Measurements from ENCODE around the gene PHC3.
A peak's percentile ranks its signal among the peaks of the same experiment; 100 is the strongest.
"Not testable (repeated sequence)": the region's sequence is repeated elsewhere in the genome, so short reads cannot be mapped to it uniquely, and the experiment has no call there.

The PHC3 gene

GRCh38 chr3:170130532-170130931 lies 51.0 kb downstream of the PHC3 start:
- TF ChIP-seq GATA1 (IDR thresholded peaks at IDR 0.05; ENCODE audit: low read depth, low read length) (no peak), POLR2A (IDR thresholded peaks at IDR 0.05; ENCODE audit: low read length) (no peak)
- DNase-seq = peak in 1 of 2 experiments; percentile 47

- TF ChIP-seq GATA1 (IDR thresholded peaks at IDR 0.05; ENCODE audit: low read depth, low read length) = no peak
- no peak for TF ChIP-seq POLR2A (IDR thresholded peaks at IDR 0.05; ENCODE audit: low read length)
- peak; percentile 37 to 68 for DNase-seq
Observed at GRCh38 chr3:170128977-170129431, 52.5 kb downstream of the PHC3 start.

GRCh38 chr3:170128259-170128976 lies 53.1 kb downstream of the PHC3 start:
- TF ChIP-seq POLR2A (IDR thresholded peaks at IDR 0.05; ENCODE audit: low read length) = no peak
- TF ChIP-seq GATA1 (IDR thresholded peaks at IDR 0.05; ENCODE audit: low read depth, low read length) = no peak
- no peak for DNase-seq

- TF ChIP-seq GATA1 (IDR thresholded peaks at IDR 0.05; ENCODE audit: low read depth, low read length) (no peak), POLR2A (IDR thresholded peaks at IDR 0.05; ENCODE audit: low read length) (no peak)
- DNase-seq = peak; percentile 8 to 15
Observed at GRCh38 chr3:170117134-170117533, 64.4 kb downstream of the PHC3 start.

GRCh38 chr3:170114165-170114564 lies 67.4 kb downstream of the PHC3 start:
- not testable (repeated sequence) for DNase-seq

- no peak for TF ChIP-seq GATA1 (IDR thresholded peaks at IDR 0.05; ENCODE audit: low read depth, low read length)
- no peak for TF ChIP-seq POLR2A (IDR thresholded peaks at IDR 0.05; ENCODE audit: low read length)
- DNase-seq = no peak
Observed at GRCh38 chr3:170111147-170111771, 70.3 kb downstream of the PHC3 start.

GRCh38 chr3:170109579-170110293 lies 71.8 kb downstream of the PHC3 start:
- no peak for TF ChIP-seq GATA1 (IDR thresholded peaks at IDR 0.05; ENCODE audit: low read depth, low read length)
- TF ChIP-seq POLR2A (IDR thresholded peaks at IDR 0.05; ENCODE audit: low read length) = no peak
- DNase-seq = no peak

- no peak for DNase-seq
- TF ChIP-seq GATA1 (IDR thresholded peaks at IDR 0.05; ENCODE audit: low read depth, low read length) (no peak), POLR2A (IDR thresholded peaks at IDR 0.05; ENCODE audit: low read length) (no peak)
Observed at GRCh38 chr3:170108955-170109354, 72.6 kb downstream of the PHC3 start.

GRCh38 chr3:170107941-170108340 lies 73.6 kb downstream of the PHC3 start:
- no peak for DNase-seq
- TF ChIP-seq POLR2A (IDR thresholded peaks at IDR 0.05; ENCODE audit: low read length) (no peak), GATA1 (IDR thresholded peaks at IDR 0.05; ENCODE audit: low read depth, low read length) (no peak)

- no peak for DNase-seq
Observed at GRCh38 chr3:170102431-170102830, 79.1 kb downstream of the PHC3 start.

GRCh38 chr3:170100944-170101343 lies 80.6 kb downstream of the PHC3 start:
- DNase-seq = no peak
- TF ChIP-seq POLR2A (IDR thresholded peaks at IDR 0.05; ENCODE audit: low read length) (no peak), GATA1 (IDR thresholded peaks at IDR 0.05; ENCODE audit: low read depth, low read length) (no peak)

More at GRCh38 chr3:170102431-170102830, 79.1 kb downstream of the PHC3 start:
- TF ChIP-seq GATA1 (IDR thresholded peaks at IDR 0.05; ENCODE audit: low read depth, low read length) (no peak), POLR2A (IDR thresholded peaks at IDR 0.05; ENCODE audit: low read length) (no peak)

GRCh38 chr3:170098753-170099152 lies 82.8 kb downstream of the PHC3 start:
- no peak for DNase-seq

GRCh38 chr3:170096342-170096741 lies 85.2 kb downstream of the PHC3 start:
- DNase-seq = no peak
- TF ChIP-seq POLR2A (IDR thresholded peaks at IDR 0.05; ENCODE audit: low read length) = no peak
- no peak for TF ChIP-seq GATA1 (IDR thresholded peaks at IDR 0.05; ENCODE audit: low read depth, low read length)

More at GRCh38 chr3:170098753-170099152, 82.8 kb downstream of the PHC3 start:
- no peak for TF ChIP-seq GATA1 (IDR thresholded peaks at IDR 0.05; ENCODE audit: low read depth, low read length)
- no peak for TF ChIP-seq POLR2A (IDR thresholded peaks at IDR 0.05; ENCODE audit: low read length)

- TF ChIP-seq GATA1 (IDR thresholded peaks at IDR 0.05; ENCODE audit: low read depth, low read length) (no peak), POLR2A (IDR thresholded peaks at IDR 0.05; ENCODE audit: low read length) (no peak)
Observed at GRCh38 chr3:170095771-170096170, 85.8 kb downstream of the PHC3 start.

More at GRCh38 chr3:170095771-170096170, 85.8 kb downstream of the PHC3 start:
- no peak for DNase-seq

All from erythroblast (primary cell).